CD4-positive, alpha-beta T cell treated with Interleukin-10 for 1 hour (primary cell): Measurements from ENCODE around the gene POLR2H.
"Not testable (repeated sequence)": the region's sequence is repeated elsewhere in the genome, so short reads cannot be mapped to it uniquely, and the experiment has no call there.

Experiments
- DNase-seq: peaks from one replicate; pipeline ENCODE4 v3.0.0-alpha.2; 2020

Gene POLR2H

DNA sequence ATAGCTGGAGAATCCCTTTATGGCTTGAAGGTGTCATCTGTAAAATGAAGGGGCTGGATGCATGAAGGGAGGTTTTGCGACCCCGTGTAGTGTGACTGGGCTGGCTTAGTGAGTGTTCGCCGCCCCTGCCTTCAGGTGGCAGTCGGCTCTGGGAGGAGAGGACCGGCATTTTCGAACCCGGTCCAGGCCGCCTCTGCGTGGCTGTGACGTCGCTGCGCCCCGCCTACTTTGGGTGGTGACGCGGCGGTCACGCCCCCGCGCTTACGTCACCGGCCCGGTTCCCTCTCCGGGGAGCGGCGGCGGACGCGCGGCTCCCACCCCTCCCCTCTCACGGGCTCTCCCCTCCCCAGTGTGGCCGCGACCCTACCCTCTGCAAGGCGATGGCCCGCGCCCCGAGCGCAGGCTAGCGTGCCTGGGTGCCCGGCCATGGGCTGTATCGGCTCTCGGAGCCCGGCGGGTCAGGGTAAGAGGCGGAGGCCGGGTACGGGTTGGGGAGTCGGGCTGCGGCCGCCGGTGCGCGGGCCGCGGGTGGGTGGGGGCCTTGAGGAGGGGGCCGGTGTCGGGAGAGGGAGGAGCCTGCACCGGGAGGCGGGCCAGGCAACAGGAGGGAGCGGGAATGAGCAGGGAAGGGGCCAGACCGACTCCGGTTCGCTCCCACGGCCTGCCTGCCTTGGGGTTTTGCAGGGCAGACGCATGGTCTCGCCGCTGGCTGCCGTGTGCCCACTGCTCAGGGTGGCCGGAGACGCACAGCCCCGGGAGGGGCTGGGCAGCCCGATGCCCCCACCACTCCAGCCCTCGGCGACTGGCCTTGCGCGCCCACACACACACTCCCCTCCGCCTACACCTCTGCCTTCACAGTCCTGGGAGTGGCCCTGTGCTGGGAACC lies 25.6 kb upstream of the POLR2H start:
- DNase-seq, result peak; percentile 91

DNA sequence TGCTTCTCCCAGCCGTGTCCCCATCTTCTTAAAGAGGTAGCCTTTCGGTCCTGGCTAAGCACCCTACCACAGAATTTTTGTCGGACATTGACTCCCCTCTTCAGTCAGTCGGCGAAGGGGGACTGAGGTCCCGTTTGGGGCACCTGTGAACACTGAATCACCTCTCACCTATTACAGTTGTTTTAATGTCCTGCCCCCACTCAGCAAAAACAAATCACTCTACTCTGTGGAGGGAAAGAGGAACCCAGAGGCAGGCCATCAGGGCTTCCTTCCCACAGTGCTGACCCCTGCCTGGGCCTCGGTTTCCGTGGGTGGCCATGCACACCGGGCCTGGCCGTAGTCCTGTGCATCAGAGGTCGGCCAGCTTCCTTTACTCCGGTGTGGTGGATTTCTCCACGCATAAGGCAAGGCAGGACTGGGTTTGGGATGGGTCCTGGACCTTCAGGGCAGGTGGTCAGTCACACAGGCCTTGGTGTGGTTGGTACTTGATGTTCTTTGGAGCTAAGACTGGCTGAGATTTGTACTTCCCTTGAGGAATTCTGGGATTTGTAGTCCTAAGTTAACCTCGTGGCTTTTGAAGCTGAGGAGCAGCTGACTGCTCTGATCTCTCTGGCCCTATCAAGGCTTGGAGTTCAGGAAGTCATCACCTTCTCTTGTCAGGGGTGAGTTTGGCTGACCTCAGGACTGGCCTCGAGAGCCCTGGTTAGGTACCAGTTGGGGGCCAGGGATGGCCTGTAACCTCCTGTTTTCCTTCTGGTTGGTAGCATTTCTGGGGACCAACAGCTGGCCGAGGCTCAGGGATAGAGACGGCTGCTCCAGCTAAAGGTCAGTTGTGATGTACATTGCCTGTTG lies 24.7 kb upstream of the POLR2H start:
- DNase-seq, result no peak

DNA sequence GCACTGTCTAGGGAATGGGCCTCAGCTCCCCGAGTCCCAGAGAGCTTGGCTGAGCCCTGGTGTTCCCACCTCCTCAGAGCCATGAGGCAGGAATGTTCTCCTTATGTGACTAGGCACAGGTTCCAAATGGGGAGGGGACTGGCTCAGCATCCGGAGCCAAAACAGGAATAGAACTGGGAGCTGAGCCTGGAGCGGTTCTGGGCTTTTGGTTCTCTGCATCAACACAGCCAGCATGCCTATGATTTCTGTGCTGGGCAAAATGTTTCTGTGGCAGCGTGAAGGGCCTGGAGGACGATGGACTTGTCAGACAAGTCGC lies 24.2 kb upstream of the POLR2H start, which contains the start of gene FAM131A:
Gene FAM131A (plus strand): TSS at position 202 of the 316 bp plus-strand sequence. CDS start 31 bp downstream, at position 233.
- no peak for DNase-seq

DNA sequence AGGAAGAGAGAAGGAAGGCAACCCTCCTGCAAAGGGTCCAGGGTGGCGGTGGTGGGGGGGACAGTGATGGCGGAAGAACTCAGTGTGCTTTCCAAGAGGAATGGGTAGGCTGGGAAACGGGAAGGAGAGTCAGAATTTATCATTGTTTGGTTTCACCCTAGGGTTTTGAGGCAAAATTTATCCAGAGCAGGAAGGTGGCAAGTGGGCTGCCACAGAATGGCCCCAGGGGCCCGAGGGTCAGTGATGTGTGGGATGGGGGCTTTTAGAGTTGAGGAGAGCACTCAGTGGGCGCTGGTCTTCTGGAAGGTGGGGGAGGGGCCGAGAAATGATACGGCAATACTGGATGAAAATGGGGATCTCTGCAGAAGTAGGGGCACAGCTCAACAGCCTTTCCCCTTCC lies 23.5 kb upstream of the POLR2H start:
- DNase-seq, result no peak

DNA sequence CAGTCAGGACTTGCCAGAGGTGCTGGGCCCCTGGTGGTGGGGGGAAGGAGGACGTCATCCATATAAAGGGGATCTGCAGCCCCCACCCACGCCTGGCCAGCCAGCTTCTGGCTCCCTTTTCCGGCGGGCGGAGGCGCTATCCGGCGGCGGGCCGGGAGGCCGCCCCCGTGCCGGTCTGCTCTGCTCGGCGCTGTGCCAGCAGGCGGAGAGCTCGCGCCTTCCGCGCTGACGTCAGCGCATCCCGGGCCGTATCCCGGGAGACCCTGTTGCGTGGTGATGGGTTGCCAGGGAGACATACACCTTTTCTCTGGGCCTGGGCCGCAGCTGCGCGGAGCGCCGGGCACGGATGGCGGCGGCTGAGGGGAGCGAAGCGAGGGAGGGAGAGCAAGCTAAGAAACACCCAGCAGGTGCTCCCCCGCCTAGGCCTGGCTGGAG lies 23.0 kb upstream of the POLR2H start:
- DNase-seq, result peak; percentile 28

DNA sequence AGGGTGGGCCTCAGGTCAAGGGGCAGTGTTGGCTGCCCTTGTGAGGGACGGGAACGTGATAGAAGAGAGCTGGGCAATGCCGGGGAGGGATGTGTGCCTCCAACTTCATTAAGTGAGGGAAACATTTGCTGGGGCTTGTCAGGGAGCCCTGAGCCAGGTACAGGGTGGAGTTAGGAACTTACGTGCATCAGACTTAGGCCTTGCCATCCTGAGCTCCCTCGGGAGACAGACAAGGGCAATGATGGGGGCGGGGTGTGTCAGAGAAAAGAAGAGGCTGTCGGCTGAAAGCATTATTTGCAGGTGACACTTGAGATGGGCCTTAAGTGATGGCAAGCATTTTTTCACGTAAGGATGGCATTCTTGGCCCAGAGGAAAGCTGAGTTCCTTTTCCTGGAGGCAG lies 22.5 kb upstream of the POLR2H start:
- DNase-seq, result no peak

DNA sequence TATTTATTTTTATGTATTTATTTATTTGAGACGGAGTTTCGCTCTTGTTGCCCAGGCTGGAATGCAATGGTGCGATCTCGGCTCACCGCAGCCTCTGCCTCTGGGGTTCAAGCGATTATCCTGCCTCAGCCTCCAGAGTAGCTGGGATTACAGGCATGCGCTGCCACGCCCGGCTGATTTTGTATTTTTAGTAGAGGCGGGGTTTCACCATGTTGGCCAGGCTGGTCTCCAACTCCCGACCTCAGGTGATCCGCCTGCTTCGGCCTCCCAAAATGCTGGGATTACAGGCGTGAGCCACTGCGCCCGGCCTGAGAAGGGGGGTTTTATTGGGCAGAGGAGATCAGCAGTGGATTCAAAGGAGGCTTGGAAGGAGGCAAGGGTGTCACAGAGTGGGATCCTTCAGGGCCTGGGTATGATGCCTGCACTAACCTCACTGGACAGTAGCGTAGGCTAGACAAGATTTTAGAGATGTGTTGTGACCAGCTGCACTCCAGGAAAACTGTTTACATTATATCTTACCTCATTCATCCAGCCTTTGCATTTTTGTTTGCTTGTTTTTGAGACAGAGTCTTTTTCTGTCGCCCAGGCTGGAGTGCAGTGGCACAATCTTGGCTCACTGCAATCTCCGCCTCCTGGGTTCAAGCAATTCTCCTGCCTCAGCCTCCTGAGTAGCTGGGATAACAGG lies 21.9 kb upstream of the POLR2H start:
- not testable (repeated sequence) for DNase-seq

DNA sequence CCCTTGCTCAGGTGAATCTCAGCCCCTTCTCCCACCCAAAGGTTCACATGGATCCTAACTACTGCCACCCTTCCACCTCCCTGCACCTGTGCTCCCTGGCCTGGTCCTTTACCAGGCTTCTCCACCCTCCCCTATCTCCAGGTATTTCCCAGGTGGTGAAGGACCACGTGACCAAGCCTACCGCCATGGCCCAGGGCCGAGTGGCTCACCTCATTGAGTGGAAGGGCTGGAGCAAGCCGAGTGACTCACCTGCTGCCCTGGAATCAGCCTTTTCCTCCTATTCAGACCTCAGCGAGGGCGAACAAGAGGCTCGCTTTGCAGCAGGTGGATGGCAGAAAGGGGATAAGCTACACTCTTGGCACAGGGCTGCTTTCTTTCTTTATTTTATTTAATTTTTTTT lies 19.6 kb upstream of the POLR2H start:
- no peak for DNase-seq

DNA sequence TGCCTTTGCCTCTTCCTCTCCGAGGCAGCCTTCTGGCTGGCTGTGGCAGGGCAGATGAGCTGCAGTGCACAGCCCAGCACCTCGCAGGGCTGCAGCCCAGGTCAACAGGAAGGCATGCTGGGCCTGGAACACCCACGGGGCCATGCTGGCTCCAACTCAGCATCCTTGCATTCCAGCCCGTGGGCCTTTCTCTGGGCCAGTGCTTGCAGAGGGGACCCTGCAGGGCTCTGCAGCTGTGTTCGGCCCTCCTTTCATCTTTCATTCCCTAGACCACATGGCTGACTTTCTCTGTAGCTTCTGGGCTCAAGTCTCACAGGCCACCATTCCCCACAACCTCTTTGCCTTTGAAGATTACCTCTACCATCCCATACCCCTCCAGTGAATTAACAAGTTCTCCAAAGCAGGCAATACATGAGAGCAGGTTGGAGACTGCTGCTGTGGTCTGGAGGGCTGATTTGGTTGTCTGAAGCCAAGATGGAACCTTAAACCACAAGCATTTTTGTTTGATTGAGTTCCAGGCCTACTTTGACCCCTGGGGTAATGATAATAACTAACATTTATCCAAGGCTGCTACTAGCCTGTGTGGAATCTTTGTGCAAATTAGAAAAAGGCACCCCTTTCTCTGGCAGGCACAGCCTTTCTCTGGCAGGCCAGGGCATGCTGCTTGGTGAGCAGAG lies 18.2 kb upstream of the POLR2H start:
- DNase-seq, result no peak

DNA sequence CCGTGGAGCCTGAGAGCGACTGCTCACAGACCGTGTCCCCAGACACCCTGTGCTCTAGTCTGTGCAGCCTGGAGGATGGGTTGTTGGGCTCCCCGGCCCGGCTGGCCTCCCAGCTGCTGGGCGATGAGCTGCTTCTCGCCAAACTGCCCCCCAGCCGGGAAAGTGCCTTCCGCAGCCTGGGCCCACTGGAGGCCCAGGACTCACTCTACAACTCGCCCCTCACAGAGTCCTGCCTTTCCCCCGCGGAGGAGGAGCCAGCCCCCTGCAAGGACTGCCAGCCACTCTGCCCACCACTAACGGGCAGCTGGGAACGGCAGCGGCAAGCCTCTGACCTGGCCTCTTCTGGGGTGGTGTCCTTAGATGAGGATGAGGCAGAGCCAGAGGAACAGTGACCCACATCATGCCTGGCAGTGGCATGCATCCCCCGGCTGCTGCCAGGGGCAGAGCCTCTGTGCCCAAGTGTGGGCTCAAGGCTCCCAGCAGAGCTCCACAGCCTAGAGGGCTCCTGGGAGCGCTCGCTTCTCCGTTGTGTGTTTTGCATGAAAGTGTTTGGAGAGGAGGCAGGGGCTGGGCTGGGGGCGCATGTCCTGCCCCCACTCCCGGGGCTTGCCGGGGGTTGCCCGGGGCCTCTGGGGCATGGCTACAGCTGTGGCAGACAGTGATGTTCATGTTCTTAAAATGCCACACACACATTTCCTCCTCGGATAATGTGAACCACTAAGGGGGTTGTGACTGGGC lies 16.8 kb upstream of the POLR2H start:
- DNase-seq, result no peak

DNA sequence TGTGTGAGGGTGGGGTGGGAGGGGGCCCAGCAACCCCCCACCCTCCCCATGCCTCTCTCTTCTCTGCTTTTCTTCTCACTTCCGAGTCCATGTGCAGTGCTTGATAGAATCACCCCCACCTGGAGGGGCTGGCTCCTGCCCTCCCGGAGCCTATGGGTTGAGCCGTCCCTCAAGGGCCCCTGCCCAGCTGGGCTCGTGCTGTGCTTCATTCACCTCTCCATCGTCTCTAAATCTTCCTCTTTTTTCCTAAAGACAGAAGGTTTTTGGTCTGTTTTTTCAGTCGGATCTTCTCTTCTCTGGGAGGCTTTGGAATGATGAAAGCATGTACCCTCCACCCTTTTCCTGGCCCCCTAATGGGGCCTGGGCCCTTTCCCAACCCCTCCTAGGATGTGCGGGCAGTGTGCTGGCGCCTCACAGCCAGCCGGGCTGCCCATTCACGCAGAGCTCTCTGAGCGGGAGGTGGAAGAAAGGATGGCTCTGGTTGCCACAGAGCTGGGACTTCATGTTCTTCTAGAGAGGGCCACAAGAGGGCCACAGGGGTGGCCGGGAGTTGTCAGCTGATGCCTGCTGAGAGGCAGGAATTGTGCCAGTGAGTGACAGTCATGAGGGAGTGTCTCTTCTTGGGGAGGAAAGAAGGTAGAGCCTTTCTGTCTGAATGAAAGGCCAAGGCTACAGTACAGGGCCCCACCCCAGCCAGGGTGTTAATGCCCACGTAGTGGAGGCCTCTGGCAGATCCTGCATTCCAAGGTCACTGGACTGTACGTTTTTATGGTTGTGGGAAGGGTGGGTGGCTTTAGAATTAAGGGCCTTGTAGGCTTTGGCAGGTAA lies 16.0 kb upstream of the POLR2H start:
- DNase-seq, result no peak

DNA sequence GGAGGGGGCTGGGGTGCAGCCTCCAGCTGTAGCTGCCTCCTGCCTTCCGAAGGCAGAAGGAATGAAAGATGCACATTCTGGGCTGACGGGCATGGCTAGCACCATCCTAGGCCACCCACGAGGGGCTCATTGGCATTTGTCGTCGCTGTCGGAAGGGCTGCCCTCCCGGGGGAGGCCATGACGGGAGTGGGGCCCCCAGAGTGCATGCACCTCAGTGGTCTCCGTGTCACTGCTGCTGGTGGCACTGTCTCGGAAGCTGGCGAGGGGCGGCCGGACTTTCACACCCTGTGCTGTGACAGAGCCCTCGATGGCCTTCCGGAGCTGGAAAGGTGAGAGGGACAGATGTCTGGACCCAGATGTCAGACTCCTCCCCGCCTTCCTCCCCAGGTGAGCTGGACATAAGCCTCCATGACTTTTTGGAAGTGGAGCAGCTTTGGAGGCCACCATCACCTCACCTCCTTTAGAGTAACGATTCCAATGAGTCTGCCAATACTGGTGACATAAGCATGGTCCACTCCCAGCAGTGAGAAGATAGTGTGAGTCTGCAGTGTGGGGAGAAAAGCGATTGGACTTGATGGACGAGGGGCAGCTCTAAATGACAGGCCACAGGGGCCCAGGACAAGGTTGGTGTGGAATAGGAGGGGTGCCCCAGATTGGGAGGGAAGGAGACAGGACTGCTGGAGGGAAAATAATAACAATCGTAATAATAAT lies 14.9 kb upstream of the POLR2H start:
- DNase-seq, result no peak

DNA sequence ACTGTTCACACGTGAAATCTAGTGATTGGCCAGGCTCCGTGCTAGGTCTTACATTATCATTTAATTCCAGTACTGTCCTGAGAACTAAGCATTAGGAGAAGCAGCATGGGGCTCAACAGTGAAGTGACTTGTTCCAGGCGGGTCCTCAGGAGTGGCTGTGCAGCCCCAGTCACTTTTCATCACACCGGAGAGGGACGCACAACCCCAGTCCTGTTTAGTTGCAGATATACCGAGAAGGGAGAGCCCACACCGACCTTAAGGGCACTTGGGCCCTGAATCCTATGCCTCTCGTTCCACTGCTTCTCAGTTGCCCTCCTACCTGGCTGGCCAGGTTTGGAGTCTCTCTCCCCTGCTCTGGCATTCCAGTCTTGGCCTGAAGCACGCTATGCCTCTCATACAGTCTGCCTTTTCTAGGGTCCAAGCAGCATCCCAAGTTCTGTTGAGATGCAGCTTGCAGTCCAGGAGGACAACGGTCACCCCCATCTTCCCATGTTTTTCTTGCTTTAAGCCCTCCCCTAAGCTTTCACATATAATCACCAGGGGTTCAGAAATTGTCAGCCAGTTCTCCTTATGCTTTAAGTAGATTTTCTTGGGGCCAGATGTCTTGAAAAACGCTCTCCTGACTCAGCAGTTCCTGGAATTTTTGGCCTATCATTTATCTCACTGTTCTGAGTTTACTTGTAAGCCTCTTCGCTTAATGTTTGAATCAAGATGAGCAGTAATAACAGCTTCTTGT lies 14.0 kb upstream of the POLR2H start:
- DNase-seq, result no peak

DNA sequence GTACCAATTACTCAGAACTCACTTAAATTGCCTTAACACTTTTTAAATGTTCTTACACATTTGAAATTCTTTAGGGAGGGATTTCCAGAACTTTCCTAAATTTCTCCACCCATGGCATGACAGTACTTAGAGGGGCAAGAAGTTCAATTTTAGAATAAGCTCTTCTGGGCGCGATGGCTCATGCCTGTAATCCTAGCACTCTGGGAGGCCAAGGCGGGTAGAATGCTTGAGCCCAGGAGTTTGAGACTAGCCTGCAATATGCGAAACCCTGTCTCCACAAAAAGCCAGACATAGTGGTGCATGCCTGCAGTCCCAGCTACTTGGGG lies 13.5 kb upstream of the POLR2H start:
- DNase-seq, result no peak

DNA sequence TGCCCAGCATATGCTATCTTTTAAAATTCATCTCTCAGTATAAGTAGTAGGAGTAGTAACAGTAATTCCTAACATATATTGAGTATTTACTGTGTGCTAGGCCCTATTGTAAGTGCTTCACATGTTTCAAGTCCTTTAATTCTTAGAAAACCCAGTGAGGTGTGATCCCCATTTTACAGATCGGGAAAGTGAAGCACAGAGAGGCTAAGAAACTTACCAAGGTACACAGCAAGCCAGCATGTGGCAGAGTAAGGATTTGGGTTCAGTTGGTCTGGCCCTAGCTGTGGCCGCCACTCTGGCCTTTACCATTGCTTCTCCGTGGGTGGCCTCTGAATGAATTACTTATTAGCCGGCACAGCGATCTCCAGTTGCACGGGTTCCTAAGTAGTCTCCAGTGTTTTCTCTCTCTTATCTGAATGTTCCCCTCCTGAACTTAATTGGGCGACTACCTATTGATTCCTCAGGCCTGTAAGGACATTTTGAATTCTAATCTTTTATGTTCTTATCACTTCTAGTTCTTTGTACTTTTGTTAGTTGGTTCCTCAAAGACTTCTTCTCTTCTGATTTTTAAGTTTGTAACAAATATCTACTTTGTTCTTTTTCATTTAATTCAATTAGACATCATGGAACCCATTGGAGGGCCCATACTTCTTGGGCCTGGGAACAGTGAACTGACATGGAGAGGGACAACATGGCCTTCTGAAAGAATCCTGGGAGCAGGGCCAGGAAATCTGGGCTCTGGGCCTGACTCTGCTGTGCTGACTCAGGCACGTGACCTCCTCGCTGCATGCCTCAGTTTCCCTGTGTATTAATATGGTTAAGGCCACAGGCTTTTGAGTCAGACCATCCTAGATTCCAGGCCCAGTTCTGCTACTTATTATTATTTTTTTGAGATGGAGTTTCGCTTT lies 11.7 kb upstream of the POLR2H start:
- DNase-seq, result no peak

DNA sequence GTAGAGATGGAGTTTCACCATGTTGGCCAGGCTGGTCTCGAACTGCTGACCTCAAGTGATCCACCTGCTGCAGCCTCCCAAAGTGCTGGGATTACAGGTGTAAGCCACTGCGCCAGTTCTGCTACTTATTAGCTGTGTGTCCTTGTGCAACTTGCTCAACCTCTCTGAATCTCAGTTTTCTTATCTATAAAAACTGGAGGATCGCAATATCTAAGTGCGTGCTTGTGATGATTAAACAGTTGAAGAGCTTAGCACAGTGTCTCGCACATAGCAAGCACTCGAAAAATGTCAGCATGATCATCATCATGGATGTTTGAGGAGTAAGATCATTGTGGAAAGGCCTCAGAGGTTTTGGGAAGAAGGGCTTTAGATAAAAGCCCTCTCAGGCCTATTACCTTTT lies 10.9 kb upstream of the POLR2H start:
- DNase-seq, result no peak

DNA sequence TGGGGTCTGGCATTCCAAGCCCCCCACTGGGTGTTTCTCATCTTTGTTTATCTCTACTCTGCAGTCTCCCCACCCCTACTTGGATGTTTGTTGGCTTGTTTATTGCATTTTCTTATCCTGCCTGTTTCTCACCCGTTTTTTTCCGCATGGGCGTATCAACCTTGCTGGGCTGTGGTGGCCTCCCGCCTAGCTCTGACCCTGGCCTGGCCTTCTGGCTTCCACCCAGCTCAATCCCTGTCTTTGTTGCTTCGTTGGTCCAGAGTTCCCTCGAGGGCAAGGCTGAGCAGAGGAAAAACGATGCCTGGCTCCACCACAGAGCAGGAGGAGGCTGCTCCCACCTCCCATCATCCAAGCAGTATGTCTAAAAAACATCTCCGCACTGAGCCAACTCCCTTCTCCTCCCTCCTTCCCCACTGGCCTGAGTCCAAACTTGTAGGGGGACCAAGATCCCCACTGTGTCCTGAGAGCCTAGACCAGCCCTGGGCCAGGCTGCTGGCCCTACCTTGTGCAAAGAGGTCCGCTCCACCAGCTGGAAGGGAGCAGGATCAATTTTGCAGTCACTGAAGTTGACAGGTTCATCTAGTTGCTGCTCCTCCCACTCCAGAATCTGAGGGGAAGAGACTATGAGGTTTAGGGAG lies 9.9 kb upstream of the POLR2H start:
- no peak for DNase-seq

DNA sequence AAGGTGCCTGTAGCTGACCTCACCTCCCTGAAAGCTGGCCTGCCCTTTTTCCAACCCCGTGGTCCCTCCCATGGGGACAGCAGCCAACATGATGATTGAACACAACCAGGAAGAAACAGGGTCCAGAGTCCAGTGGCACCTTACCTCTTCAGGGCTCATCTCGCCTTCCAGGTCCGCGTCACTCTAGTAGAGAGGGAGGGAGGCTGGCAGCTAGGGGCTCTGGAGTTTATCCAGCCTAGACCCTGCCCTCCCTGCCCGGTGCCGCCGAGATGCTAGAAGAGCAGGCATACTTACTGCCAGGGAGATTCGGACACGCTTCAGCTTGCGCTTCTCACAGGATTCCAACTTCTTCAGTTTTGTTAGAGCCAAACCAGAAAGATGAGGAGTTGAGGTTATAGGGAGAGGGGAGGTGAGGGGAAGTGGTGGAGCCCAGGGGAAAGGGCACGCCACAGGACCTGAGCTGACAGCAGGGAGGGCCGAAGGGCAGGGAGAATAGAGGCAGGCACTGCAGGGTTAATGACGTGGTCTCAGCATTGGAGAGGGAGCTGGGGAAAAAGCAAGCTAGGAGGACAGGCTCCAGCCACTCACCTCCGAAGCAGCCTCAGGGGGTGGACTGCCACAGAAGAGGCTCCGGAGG lies 9.2 kb upstream of the POLR2H start:
- no peak for DNase-seq
